HG02943 (cell line): ENCODE data around the gene ZNF695.

Experiments used
- ATAC-seq: cut with Tn5 transposase; IDR thresholded peaks from one replicate; pipeline ENCODE4 v1.9.1; 2021; ENCODE audit warnings: mild to moderate bottlenecking, low read depth, moderate library complexity; ENCODE audit not compliant: unreplicated experiment

Gene ZNF695

GRCh38 chr1:246959944-246960693 is 47.7 kb downstream of the ZNF695 start:
- no peak for ATAC-seq

GRCh38 chr1:246954126-246954525 is 53.7 kb downstream of the ZNF695 start:
- ATAC-seq, result no peak

- no peak for ATAC-seq
Observed at GRCh38 chr1:246951413-246951812, 56.4 kb downstream of the ZNF695 start.

GRCh38 chr1:246949956-246950355 is 57.9 kb downstream of the ZNF695 start:
- no peak for ATAC-seq

DNA sequence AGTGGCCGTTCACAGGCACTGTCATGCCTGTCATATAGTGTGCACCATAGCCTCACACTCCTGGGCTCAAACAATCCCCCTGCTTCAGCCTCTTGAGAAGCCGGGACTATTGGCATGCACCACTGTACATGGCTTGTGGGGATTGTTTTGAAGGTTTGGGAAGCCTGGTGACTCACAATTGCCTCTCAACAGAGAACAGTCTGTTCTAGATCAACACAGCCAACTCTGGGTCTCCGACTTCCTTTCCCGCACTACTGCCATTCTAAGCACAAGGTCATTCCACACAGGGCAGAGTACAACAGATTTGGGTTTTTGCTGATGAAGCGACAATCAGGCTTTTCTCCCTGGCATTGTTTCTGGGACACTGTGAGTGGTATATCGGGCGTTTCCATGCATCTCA is 60.6 kb downstream of the ZNF695 start:
- no peak for ATAC-seq

- ATAC-seq, result no peak
Observed at GRCh38 chr1:246946366-246946765, 61.5 kb downstream of the ZNF695 start.
